SK-N-MC (cell line): ENCODE results near the gene LTN1.

Source experiments
- EZH2 ChIP-seq: fragments of 200-600 bp; sonication (generic); IDR thresholded peaks from one replicate; pipeline ENCODE4 v1.6.1; 2017; ENCODE audit warnings: antibody characterized with exemption
- FOXP2 ChIP-seq: optimal IDR thresholded peaks from 2 replicates; pipeline ENCODE3; 2011; ENCODE audit warnings: mild to moderate bottlenecking, moderate library complexity; ENCODE audit not compliant: insufficient read depth; ENCODE audit errors: extremely low read length, control extremely low read depth
- POLR2AphosphoS5 ChIP-seq: IDR thresholded peaks from 2 replicates; pipeline ENCODE4 v1.6.1; 2012; ENCODE audit warnings: mild to moderate bottlenecking, low read depth, low read length, borderline replicate concordance

DNA sequence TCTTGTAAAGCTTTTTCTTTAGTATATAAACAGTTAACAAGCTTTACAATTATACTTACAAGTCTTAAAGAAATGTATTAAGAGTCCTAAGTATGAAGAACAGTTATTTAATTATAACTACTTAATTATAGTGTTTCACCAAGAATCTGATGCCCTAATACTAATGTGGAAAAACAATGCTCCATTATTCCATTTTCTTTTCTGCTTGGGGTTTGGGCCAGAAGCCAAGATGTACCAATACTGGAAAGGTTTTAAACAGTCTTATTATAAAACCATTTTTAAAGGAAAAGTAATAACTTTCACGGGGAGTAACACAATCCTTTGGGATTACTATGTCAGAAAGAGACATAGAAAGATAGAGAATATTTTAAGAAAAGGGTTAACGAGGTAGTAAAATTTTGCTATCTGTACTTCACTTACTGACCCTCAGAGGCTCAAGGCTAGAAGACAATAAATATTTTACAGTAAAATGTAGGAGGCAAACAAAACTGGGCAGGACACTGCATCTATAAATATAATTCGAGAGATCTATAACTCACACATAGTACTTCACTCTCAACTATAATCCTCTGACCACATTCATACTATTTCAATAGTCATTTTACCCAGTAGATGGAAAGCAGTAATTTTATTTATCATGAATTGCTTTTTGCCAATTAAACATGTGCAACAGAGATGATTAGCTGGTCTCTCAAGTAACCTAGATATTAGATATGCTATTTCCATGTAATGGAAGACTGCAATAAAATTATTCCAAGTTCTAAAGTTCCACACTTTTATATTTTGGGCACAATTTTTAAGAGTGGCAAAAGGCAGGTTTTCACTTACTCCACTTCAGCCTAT lies 63.9 kb downstream of the LTN1 start:
- TF ChIP-seq POLR2AphosphoS5 (no peak), FOXP2 (no peak), EZH2 (no peak)
